ENCODE measurements around the gene CHML. TPM values are rescaled to one million over a fixed set of nuclear protein-coding genes. Genes with fewer than 3 reads are reported as not detected.

The CHML gene
- total RNA-seq, 1 experiment from 2014 or later: 26.7 TPM

GRCh38 chr1:241638099-241638682 lies 2.0 kb downstream of the CHML start:
- DNase-seq: no peak
- H3K27me3 ChIP-seq: no peaks in the 10 kb centered on the region
- H3K27ac ChIP-seq: no peak overlapping the region
- no peak overlapping the region for H3K4me3 ChIP-seq
- no peaks in the 10 kb centered on the region for H3K9me3 ChIP-seq (replicated peaks)
- H3K36me3 ChIP-seq: peaks cover 7% of the 10 kb centered on the region
- 0 out of 2 replicates have a peak, but pooled peaks cover 5% of the 10 kb centered on the region for H3K4me1 ChIP-seq

GRCh38 chr1:241637604-241638003 lies 2.6 kb downstream of the CHML start:
- H3K4me1 ChIP-seq: 0 out of 2 replicates have a peak, but pooled peaks cover 5% of the 10 kb centered on the region
- no peak overlapping the region for H3K4me3 ChIP-seq
- no peaks in the 10 kb centered on the region for H3K9me3 ChIP-seq (replicated peaks)
- no peak overlapping the region for H3K27ac ChIP-seq
- no peak for DNase-seq
- H3K36me3 ChIP-seq: peaks cover 7% of the 10 kb centered on the region
- H3K27me3 ChIP-seq: no peaks in the 10 kb centered on the region

DNA sequence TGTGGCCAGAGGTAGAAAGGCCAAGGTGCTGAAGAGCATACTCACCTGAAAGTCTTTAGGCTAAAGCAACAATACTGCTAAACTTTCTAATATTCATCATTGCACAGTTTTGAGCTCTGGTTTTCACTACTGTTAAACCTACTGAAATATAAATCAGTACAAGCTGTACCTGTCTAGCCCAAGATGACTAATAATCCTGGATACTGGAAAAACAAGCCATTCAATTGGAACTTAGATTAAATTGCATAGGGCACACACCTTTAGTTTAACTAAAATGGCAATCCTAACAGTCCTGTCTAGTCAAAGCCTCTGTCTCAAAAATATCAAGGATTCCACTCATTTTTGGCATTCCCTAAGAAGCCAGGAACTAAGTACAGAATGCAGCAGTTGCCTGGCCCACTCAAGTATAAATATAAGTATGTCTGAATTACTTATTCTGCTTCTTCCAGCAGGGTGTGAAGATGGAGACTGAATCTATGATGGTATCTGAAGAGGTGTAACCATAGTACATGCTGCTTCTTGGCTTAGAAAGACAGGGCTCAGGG lies 3.1 kb downstream of the CHML start:
- H3K4me3 ChIP-seq: no peak overlapping the region
- 0 out of 2 replicates have a peak, but pooled peaks cover 5% of the 10 kb centered on the region for H3K4me1 ChIP-seq
- no peaks in the 10 kb centered on the region for H3K27me3 ChIP-seq
- H3K9me3 ChIP-seq (replicated peaks): no peaks in the 10 kb centered on the region
- peaks cover 10% of the 10 kb centered on the region for H3K36me3 ChIP-seq
- DNase-seq: no peak
- H3K27ac ChIP-seq: no peak overlapping the region

DNA sequence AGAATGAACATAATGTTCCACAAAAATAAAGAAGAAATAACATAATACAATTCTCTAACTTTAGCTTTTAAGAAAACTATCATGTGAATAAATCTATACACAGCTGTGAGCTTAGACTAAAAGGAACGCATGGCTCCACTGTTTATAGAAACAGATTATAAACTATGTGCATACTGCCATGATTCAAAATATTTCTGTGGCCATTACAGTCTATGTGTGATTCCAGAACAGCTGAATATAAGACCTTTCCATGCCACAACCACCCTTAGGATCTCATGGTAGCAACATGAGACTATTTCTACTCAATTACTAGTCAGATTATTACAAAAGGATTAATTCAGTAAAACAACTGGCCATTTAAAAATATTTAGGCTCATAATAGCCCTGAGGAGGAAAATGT lies 3.9 kb downstream of the CHML start:
- no peaks in the 10 kb centered on the region for H3K27me3 ChIP-seq
- no peak for DNase-seq
- peaks cover 10% of the 10 kb centered on the region for H3K36me3 ChIP-seq
- 0 out of 2 replicates have a peak, but pooled peaks cover 5% of the 10 kb centered on the region for H3K4me1 ChIP-seq
- H3K27ac ChIP-seq: no peak overlapping the region
- H3K4me3 ChIP-seq: no peak overlapping the region
- no peaks in the 10 kb centered on the region for H3K9me3 ChIP-seq (replicated peaks)

- no peak for DNase-seq
- H3K27ac ChIP-seq: no peak overlapping the region
- H3K4me1 ChIP-seq: 0 out of 2 replicates have a peak, but pooled peaks cover 5% of the 10 kb centered on the region
- H3K36me3 ChIP-seq: peaks cover 10% of the 10 kb centered on the region
- no peaks in the 10 kb centered on the region for H3K27me3 ChIP-seq
- H3K9me3 ChIP-seq (replicated peaks): no peaks in the 10 kb centered on the region
- H3K4me3 ChIP-seq: no peak overlapping the region
These were observed 4.5 kb downstream of the CHML start for GRCh38 chr1:241635556-241636152.

- Histone ChIP-seq H3K27ac (no peak overlapping the region), H3K9me3 (replicated peaks) (no peaks in the 10 kb centered on the region), H3K4me1 (0 out of 2 replicates have a peak, but pooled peaks cover 5% of the 10 kb centered on the region), H3K4me3 (no peak overlapping the region), H3K27me3 (no peaks in the 10 kb centered on the region), H3K36me3 (peaks cover 10% of the 10 kb centered on the region)
- no peak for DNase-seq
These were observed 7.2 kb downstream of the CHML start for GRCh38 chr1:241632987-241633386.

GRCh38 chr1:241631674-241632073 lies 8.5 kb downstream of the CHML start:
- no peaks in the 10 kb centered on the region for H3K27me3 ChIP-seq
- no peak for DNase-seq
- H3K36me3 ChIP-seq: peaks cover 10% of the 10 kb centered on the region
- no peaks in the 10 kb centered on the region for H3K9me3 ChIP-seq (replicated peaks)
- no peak overlapping the region for H3K27ac ChIP-seq
- no peaks in the 10 kb centered on the region for H3K4me1 ChIP-seq
- no peak overlapping the region for H3K4me3 ChIP-seq

- Histone ChIP-seq H3K27me3 (no peaks in the 10 kb centered on the region), H3K36me3 (peaks cover 10% of the 10 kb centered on the region), H3K4me3 (no peak overlapping the region), H3K9me3 (replicated peaks) (no peaks in the 10 kb centered on the region), H3K27ac (no peak overlapping the region), H3K4me1 (no peaks in the 10 kb centered on the region)
- DNase-seq: no peak
These were observed 9.3 kb downstream of the CHML start for GRCh38 chr1:241630899-241631298.

- DNase-seq: no peak
- Histone ChIP-seq H3K4me1 (no peaks in the 10 kb centered on the region), H3K9me3 (replicated peaks) (no peaks in the 10 kb centered on the region), H3K4me3 (no peak overlapping the region), H3K36me3 (peaks cover 10% of the 10 kb centered on the region), H3K27me3 (no peaks in the 10 kb centered on the region), H3K27ac (no peak overlapping the region)
These were observed 9.7 kb downstream of the CHML start for GRCh38 chr1:241630476-241630875.

DNA sequence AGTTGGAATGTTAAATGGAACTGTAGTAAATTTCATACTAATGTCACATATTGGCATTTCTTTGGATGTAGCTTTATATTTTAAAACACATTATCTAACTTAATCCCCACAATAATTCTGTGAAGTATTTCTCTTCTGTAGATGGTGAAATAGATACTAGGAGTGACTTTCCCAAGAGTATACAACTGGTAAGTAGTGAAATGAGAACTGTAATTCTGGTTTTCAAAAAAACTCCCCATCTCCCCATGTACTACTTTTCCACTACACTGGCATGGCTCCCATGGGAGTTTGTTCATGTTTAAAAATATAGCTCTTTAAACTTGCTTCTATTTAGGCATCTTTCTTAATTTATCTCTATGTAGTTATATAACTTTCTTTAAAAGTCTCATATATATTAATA lies 10.2 kb downstream of the CHML start:
- Histone ChIP-seq H3K27ac (no peak overlapping the region), H3K27me3 (no peaks in the 10 kb centered on the region), H3K9me3 (replicated peaks) (no peaks in the 10 kb centered on the region), H3K36me3 (peaks cover 8% of the 10 kb centered on the region), H3K4me3 (no peak overlapping the region), H3K4me1 (no peaks in the 10 kb centered on the region)
- DNase-seq: no peak

- H3K27me3 ChIP-seq: no peaks in the 10 kb centered on the region
- DNase-seq: peak in 1 of 2 experiments; percentile 45
- H3K4me3 ChIP-seq: no peak overlapping the region
- peaks cover 3% of the 10 kb centered on the region; the same call in 1 of the 2 replicates for H3K36me3 ChIP-seq
- no peaks in the 10 kb centered on the region for H3K9me3 ChIP-seq (replicated peaks)
- H3K4me1 ChIP-seq: no peaks in the 10 kb centered on the region
- H3K27ac ChIP-seq: no peak overlapping the region
These were observed 12.5 kb downstream of the CHML start for GRCh38 chr1:241627453-241628259.

DNA sequence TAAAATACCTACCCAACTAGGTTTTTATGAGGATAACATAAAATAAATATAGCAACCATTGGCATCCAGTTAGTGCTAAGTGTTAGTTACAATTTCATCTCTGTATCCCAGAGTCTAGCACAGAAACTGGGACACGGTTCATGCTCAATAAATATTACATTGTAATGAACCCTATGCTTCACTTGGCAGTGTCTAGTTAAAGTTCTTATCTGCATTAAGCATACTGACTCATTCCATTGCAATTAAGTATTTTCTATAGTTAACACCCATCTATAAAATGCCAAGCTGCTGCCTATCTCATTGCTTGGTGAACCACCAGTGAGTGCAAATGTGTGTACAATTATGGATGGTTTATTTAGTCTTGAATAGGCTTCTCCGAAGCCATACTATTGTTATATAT lies 15.2 kb downstream of the CHML start:
- Histone ChIP-seq H3K4me1 (no peaks in the 10 kb centered on the region), H3K27ac (no peak overlapping the region), H3K36me3 (no peaks in the 10 kb centered on the region), H3K4me3 (no peak overlapping the region), H3K27me3 (no peaks in the 10 kb centered on the region), H3K9me3 (replicated peaks) (no peaks in the 10 kb centered on the region)
- no peak for DNase-seq

GRCh38 chr1:241622669-241623068 lies 17.5 kb downstream of the CHML start:
- Histone ChIP-seq H3K9me3 (replicated peaks) (no peaks in the 10 kb centered on the region), H3K27ac (no peak overlapping the region), H3K27me3 (no peaks in the 10 kb centered on the region), H3K4me3 (no peak overlapping the region), H3K36me3 (no peaks in the 10 kb centered on the region), H3K4me1 (no peaks in the 10 kb centered on the region)
- DNase-seq: no peak

GRCh38 chr1:241617426-241617825 lies 22.7 kb downstream of the CHML start:
- H3K4me3 ChIP-seq: no peak overlapping the region
- H3K9me3 ChIP-seq (replicated peaks): no peaks in the 10 kb centered on the region
- peaks cover 7% of the 10 kb centered on the region; the same call in 1 of the 2 replicates for H3K4me1 ChIP-seq
- no peaks in the 10 kb centered on the region for H3K36me3 ChIP-seq
- no peak for DNase-seq
- H3K27ac ChIP-seq: no peak overlapping the region
- H3K27me3 ChIP-seq: no peaks in the 10 kb centered on the region

All from SJCRH30 (cell line).